Trophoblast cell (in vitro differentiated cells and primary cell): ENCODE measurements around the gene MST1R.

ENCODE experiments used
- DNase-seq, 2 donors: peaks; one replicate each; pipeline ENCODE4 v3.0.0-alpha.2; 2016
- H2AFZ ChIP-seq: 2 replicates; pipeline ENCODE4 v1.6.1; 2013; ENCODE audit warnings: low read length, moderate library complexity, mild to moderate bottlenecking; ENCODE audit not compliant: insufficient read depth, poor library complexity
- H2AK5ac ChIP-seq: 2 replicates; pipeline ENCODE4 v1.6.1; 2013; ENCODE audit warnings: mild to moderate bottlenecking, low read length
- H2BK120ac ChIP-seq: 2 replicates; pipeline ENCODE4 v1.6.1; 2013; ENCODE audit warnings: low read length, mild to moderate bottlenecking, moderate library complexity; ENCODE audit not compliant: insufficient read depth, poor library complexity
- H2BK12ac ChIP-seq: 2 replicates; pipeline ENCODE4 v1.6.1; 2013; ENCODE audit warnings: mild to moderate bottlenecking, low read length, moderate library complexity
- H2BK5ac ChIP-seq: 2 replicates; pipeline ENCODE4 v1.6.1; 2013; ENCODE audit warnings: low read length, low read depth, moderate library complexity, mild to moderate bottlenecking; ENCODE audit not compliant: poor library complexity
- H3K14ac ChIP-seq: 2 replicates; pipeline ENCODE4 v1.6.1; 2013; ENCODE audit warnings: mild to moderate bottlenecking, low read length
- H3K18ac ChIP-seq: 2 replicates; pipeline ENCODE4 v1.6.1; 2013; ENCODE audit warnings: mild to moderate bottlenecking, low read length
- H3K23ac ChIP-seq: 2 replicates; pipeline ENCODE4 v1.6.1; 2013; ENCODE audit warnings: low read length
- H3K27ac ChIP-seq: 2 replicates; pipeline ENCODE4 v1.5.1; 2013; ENCODE audit warnings: low read depth, mild to moderate bottlenecking, inconsistent platforms, low read length, moderate library complexity
- H3K27me3 ChIP-seq: 2 replicates; pipeline ENCODE4 v1.6.1; 2013; ENCODE audit warnings: inconsistent platforms, mild to moderate bottlenecking, low read length, moderate library complexity; ENCODE audit not compliant: insufficient read depth
- H3K36me3 ChIP-seq, 2 experiments: 1 replicate in 1 of 2; 2 replicates in 1 of 2; pipeline ENCODE4 v1.6.1; 2013; ENCODE audit warnings: low read length in 2 of 2, mild to moderate bottlenecking in 2 of 2, moderate library complexity in 1 of 2; ENCODE audit not compliant: insufficient read depth in 2 of 2, control insufficient read depth in 1 of 2
- H3K4ac ChIP-seq: 2 replicates; pipeline ENCODE4 v1.6.1; 2013; ENCODE audit warnings: low read depth, mild to moderate bottlenecking, low read length, moderate library complexity
- H3K4me1 ChIP-seq, 2 experiments: 1 replicate in 1 of 2; 2 replicates in 1 of 2; pipeline ENCODE4 v1.6.1; 2013; ENCODE audit warnings: low read length in 2 of 2, mild to moderate bottlenecking in 2 of 2, moderate library complexity in 1 of 2; ENCODE audit not compliant: insufficient read depth in 2 of 2, control insufficient read depth in 1 of 2
- H3K4me2 ChIP-seq: 2 replicates; pipeline ENCODE4 v1.6.1; 2013; ENCODE audit warnings: inconsistent platforms, mild to moderate bottlenecking, low read length, moderate library complexity
- H3K4me3 ChIP-seq: 2 replicates; pipeline ENCODE4 v1.5.1; 2013; ENCODE audit warnings: mild to moderate bottlenecking, low read depth, low read length, inconsistent platforms
- H3K79me1 ChIP-seq: one replicate; pipeline ENCODE4 v1.6.1; 2013; ENCODE audit warnings: low read length
- H3K79me2 ChIP-seq: 2 replicates; pipeline ENCODE4 v1.6.1; 2013; ENCODE audit warnings: low read length, mild to moderate bottlenecking; ENCODE audit not compliant: control insufficient read depth, insufficient read depth, poor library complexity
- H3K9ac ChIP-seq: 2 replicates; pipeline ENCODE4 v1.6.1; 2013; ENCODE audit warnings: mild to moderate bottlenecking, low read length
- H3K9me3 ChIP-seq: 2 replicates; pipeline ENCODE4 v1.6.1; 2013; ENCODE audit warnings: low read depth, mild to moderate bottlenecking, control low read depth, inconsistent platforms, low read length; ENCODE audit not compliant: insufficient read depth
- H4K12ac ChIP-seq: 2 replicates; pipeline ENCODE4 v1.6.1; 2013; ENCODE audit warnings: low read depth, mild to moderate bottlenecking, low read length, moderate library complexity
- H4K8ac ChIP-seq: 2 replicates; pipeline ENCODE4 v1.6.1; 2013; ENCODE audit warnings: low read depth, mild to moderate bottlenecking, low read length, moderate library complexity
- H4K91ac ChIP-seq: one replicate; pipeline ENCODE4 v1.6.1; 2013; ENCODE audit warnings: low read depth, mild to moderate bottlenecking, low read length, moderate library complexity
- WGBS: extraction: QIAGEN DNeasy Blood & Tissue Kit; methylation state at CpG from one replicate; pipeline ENCODE4 v1.1.7; 2013; ENCODE audit warnings: missing lambda C conversion rate; ENCODE audit not compliant: insufficient read length, insufficient coverage; ENCODE audit errors: extremely low coverage; 5-methylcytosine and 5-hydroxymethylcytosine counted together

MST1R gene

DNA sequence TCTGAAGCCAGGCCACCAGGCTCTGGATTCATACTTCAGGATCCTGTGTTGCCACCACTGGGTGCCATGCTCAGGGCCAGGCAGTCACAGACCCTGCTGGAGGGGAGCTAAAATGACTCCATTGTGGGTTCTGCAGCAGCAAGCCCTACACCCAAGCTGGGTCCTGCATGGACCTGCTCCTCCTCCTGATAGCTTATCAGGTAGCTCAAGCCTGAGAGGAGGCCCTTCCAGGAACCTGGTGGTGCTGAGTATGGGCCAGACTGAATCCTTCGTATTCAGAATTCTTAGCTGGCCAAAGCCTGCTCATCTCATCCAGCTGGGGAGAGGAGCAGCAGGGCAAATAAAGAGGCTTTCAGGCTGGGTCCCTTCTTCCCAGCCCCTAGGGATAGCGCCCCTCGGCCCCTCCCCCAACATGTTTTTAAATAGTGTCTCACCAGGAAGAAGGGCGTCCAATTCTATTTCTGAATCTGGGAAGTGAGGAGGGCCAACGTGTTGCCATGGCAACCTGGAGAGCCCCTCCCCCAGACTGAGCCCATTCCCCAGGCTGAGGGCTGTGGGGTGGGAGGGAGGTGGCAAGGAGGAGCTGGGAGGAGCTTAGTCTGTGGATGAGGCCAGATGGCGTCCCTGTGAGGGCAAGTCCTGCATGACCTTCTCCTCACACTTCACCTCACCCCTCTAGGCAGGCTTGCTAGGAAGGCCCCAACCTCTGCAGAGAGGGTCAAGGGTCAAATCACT lies 22.9 kb downstream of the MST1R start:
- no peak overlapping the region for H2AFZ ChIP-seq
- no peak overlapping the region for H3K4me3 ChIP-seq
- no peak overlapping the region for H2BK12ac ChIP-seq
- H3K9ac ChIP-seq = no peak overlapping the region
- no peaks in the 10 kb centered on the region for H3K79me2 ChIP-seq
- H2BK5ac ChIP-seq = no peak overlapping the region
- no peak overlapping the region for H2BK120ac ChIP-seq
- no peaks in the 10 kb centered on the region for H3K4me1 ChIP-seq
- no peak overlapping the region for H3K23ac ChIP-seq
- no peak overlapping the region for H3K14ac ChIP-seq
- H3K36me3 ChIP-seq = no peaks in the 10 kb centered on the region
- H3K27me3 ChIP-seq = no peaks in the 10 kb centered on the region
- no peak overlapping the region for H3K18ac ChIP-seq
- no peak overlapping the region for H4K12ac ChIP-seq
- no peak overlapping the region for H3K4ac ChIP-seq
- no peaks in the 10 kb centered on the region for H3K79me1 ChIP-seq
- no peak overlapping the region for H4K91ac ChIP-seq
- no peak overlapping the region for H2AK5ac ChIP-seq
- no peak overlapping the region for H4K8ac ChIP-seq
- no peak overlapping the region for H3K4me2 ChIP-seq
- H3K9me3 ChIP-seq = no peaks in the 10 kb centered on the region
- no peak overlapping the region for H3K27ac ChIP-seq
- no peak for DNase-seq
- WGBS = no CpG with 5 or more reads among the region's 6 CpGs

DNA sequence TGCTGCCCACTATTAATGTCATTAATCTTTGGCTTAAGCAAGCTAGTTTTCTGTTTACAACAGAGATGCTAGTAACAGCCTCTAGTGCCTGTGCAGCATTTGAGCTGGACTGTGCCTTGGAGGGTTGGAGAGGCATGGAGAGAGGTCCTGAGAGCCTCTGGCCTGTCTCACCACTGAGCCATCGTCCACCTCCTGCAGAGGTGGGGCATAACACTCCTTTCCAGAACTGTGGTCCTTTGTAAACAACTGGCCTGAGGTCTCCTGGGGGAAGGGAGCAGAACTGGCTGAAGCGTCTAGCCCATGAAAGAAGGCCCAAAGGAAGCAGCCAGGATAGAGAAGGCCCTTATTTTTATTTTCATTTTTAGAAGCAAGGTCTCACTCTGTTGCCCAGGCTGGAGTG lies 24.0 kb downstream of the MST1R start:
- H4K12ac ChIP-seq = no peak overlapping the region
- no peak overlapping the region for H2AFZ ChIP-seq
- no peaks in the 10 kb centered on the region for H3K4me1 ChIP-seq
- no peak overlapping the region for H2BK5ac ChIP-seq
- no peak overlapping the region for H3K14ac ChIP-seq
- no CpG with 5 or more reads among the region's 2 CpGs for WGBS
- no peak overlapping the region for H4K8ac ChIP-seq
- H2BK12ac ChIP-seq = no peak overlapping the region
- no peak overlapping the region for H4K91ac ChIP-seq
- H2BK120ac ChIP-seq = no peak overlapping the region
- H2AK5ac ChIP-seq = no peak overlapping the region
- no peak overlapping the region for H3K23ac ChIP-seq
- no peaks in the 10 kb centered on the region for H3K79me1 ChIP-seq
- no peak overlapping the region for H3K4me2 ChIP-seq
- no peaks in the 10 kb centered on the region for H3K79me2 ChIP-seq
- no peaks in the 10 kb centered on the region for H3K27me3 ChIP-seq
- no peak overlapping the region for H3K27ac ChIP-seq
- H3K9ac ChIP-seq = no peak overlapping the region
- DNase-seq = no peak
- peaks cover 3% of the 10 kb centered on the region for H3K9me3 ChIP-seq
- H3K4me3 ChIP-seq = no peak overlapping the region
- H3K18ac ChIP-seq = no peak overlapping the region
- H3K36me3 ChIP-seq = no peaks in the 10 kb centered on the region
- no peak overlapping the region for H3K4ac ChIP-seq

DNA sequence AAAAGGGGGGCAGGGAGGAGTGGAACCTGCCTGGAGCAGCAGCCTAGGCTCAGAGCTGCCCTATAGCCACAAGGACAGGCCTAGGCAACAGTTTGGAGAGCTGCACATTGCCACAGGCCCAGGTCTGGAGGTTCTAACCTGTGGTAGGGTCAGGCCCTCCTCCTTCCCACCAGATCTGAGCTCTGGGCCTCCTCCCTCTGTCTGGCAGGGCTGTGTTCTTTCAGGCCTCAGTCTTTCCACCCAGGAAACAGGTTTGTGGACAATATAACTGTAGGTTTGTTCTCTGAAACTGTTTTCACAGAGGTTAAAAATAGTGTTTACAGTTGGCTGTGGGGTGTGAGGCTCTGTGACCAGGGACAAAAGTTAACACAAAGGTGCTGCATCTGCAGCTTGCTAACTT lies 25.0 kb downstream of the MST1R start:
- no peak overlapping the region for H2AFZ ChIP-seq
- H4K12ac ChIP-seq = no peak overlapping the region
- no peak overlapping the region for H2BK12ac ChIP-seq
- H3K9ac ChIP-seq = no peak overlapping the region
- no peak overlapping the region for H3K4ac ChIP-seq
- H4K91ac ChIP-seq = no peak overlapping the region
- DNase-seq = no peak
- no peaks in the 10 kb centered on the region for H3K79me1 ChIP-seq
- peaks cover 3% of the 10 kb centered on the region for H3K9me3 ChIP-seq
- H3K4me1 ChIP-seq = no peaks in the 10 kb centered on the region
- no peak overlapping the region for H3K27ac ChIP-seq
- H3K4me2 ChIP-seq = no peak overlapping the region
- H3K36me3 ChIP-seq = no peaks in the 10 kb centered on the region
- no peak overlapping the region for H2AK5ac ChIP-seq
- no peaks in the 10 kb centered on the region for H3K79me2 ChIP-seq
- H2BK5ac ChIP-seq = no peak overlapping the region
- H4K8ac ChIP-seq = no peak overlapping the region
- no peak overlapping the region for H3K4me3 ChIP-seq
- H3K18ac ChIP-seq = no peak overlapping the region
- no peaks in the 10 kb centered on the region for H3K27me3 ChIP-seq
- no peak overlapping the region for H3K14ac ChIP-seq
- H2BK120ac ChIP-seq = no peak overlapping the region
- H3K23ac ChIP-seq = no peak overlapping the region

DNA sequence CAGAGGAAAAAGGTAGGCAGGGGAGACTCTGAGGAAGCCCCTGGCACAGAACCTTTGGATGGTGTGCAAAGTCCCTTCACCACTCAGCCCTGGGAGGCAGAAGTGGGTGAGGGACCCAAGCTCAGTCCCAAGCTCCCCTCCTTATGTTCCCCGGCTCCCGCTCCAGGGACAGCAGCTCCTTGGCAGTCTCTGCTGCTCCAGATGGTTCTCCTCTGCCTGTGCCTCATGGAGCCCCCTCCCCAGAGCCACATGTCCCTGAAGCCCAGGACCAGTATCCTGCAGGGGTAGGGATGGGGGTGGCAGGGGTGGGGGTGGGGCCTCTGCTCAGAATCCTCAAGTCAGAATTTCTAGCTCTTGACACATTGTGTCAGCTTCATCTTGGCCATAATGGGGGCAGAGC lies 26.0 kb downstream of the MST1R start:
- H3K18ac ChIP-seq = no peak overlapping the region

More for the DNA sequence above, 26.0 kb downstream of the MST1R start:
- Histone ChIP-seq H3K4me3 (no peak overlapping the region), H3K4ac (no peak overlapping the region), H3K9me3 (peaks cover 3% of the 10 kb centered on the region), H2AFZ (no peak overlapping the region), H4K91ac (no peak overlapping the region), H2BK5ac (no peak overlapping the region), H3K79me1 (no peaks in the 10 kb centered on the region), H3K23ac (no peak overlapping the region), H3K4me2 (no peak overlapping the region), H3K14ac (no peak overlapping the region), H3K27ac (no peak overlapping the region), H2AK5ac (no peak overlapping the region), H4K12ac (no peak overlapping the region), H3K9ac (no peak overlapping the region), H2BK12ac (no peak overlapping the region), H4K8ac (no peak overlapping the region), H3K79me2 (no peaks in the 10 kb centered on the region), H3K4me1 (no peaks in the 10 kb centered on the region), H2BK120ac (no peak overlapping the region), H3K36me3 (no peaks in the 10 kb centered on the region), H3K27me3 (no peaks in the 10 kb centered on the region)
- DNase-seq = no peak
- whole genome bisulfite sequencing = no CpG with 5 or more reads among the region's 2 CpGs
